Prostate gland (tissue), 2 donors: ENCODE data around the gene CCNJL.

ENCODE experiments used
- CTCF ChIP-seq, 4 experiments: fragments of 200-600 bp in 2 of 4; fragments of 450-650 bp in 2 of 4; sonication (generic) in 2 of 4; IDR thresholded peaks; 1 replicate in 3 of 4; 2 replicates in 1 of 4; pipeline ENCODE4 v1.5.1; 2016 to 2019; ENCODE audit warnings: antibody characterized with exemption in 4 of 4, mild to moderate bottlenecking in 2 of 4, moderate library complexity in 2 of 4
- POLR2A ChIP-seq: fragments of 450-650 bp; IDR thresholded peaks from one replicate; pipeline ENCODE4 v1.6.1; 2016; ENCODE audit warnings: antibody characterized with exemption, mild to moderate bottlenecking
- POLR2AphosphoS5 ChIP-seq: sonication (generic); formaldehyde crosslinking; IDR thresholded peaks from one replicate; pipeline ENCODE4 v1.6.1; 2017; ENCODE audit warnings: antibody characterized with exemption

- TF ChIP-seq CTCF (IDR thresholded peaks at IDR 0.05), result no peak
- no peak for TF ChIP-seq POLR2A
- TF ChIP-seq POLR2AphosphoS5, result no peak
Measured at GRCh38 chr5:160297004-160297403, 15.4 kb downstream of the CCNJL start.
